Measurements from ENCODE around the gene GRIK2.

GRCh38 chr6:101683884-101684283 is 290.4 kb downstream of the GRIK2 start:
- no peak for TF ChIP-seq CTCF (IDR thresholded peaks at IDR 0.05)
- no peak for TF ChIP-seq POLR2A (IDR thresholded peaks at IDR 0.05)

All from tibial nerve (tissue), 3 donors.